HepG2 (cell line): ENCODE results near the gene MIA3. TPM values are rescaled to one million over a fixed set of nuclear protein-coding genes. Genes with fewer than 3 reads are reported as not detected.
A peak's percentile ranks its signal among the peaks of the same experiment; 100 is the strongest.

Experiments used
- CEBPB ChIP-seq: IDR thresholded peaks from 2 replicates; pipeline ENCODE4 v1.6.1; 2011; ENCODE audit warnings: low read depth, low read length, improper control_type of control experiment, borderline replicate concordance
- HNRNPLL ChIP-seq: fragments of 200-400 bp; formaldehyde crosslinking; IDR thresholded peaks from 2 replicates; pipeline ENCODE4 v1.6.1; 2017; ENCODE audit warnings: mild to moderate bottlenecking, low read depth, low read length; ENCODE audit not compliant: poor library complexity, severe bottlenecking
- NFKBIZ ChIP-seq: IDR thresholded peaks from 2 replicates; pipeline ENCODE4 v1.6.1; 2018; ENCODE audit warnings: missing genetic modification reagents, missing compliant biosample characterization
- PRDM4 ChIP-seq: sonication (generic); formaldehyde crosslinking; IDR thresholded peaks from 2 replicates; pipeline ENCODE4 v1.9.0; 2021; ENCODE audit warnings: missing genetic modification reagents, borderline replicate concordance
- ZBTB14 ChIP-seq: sonication (generic); formaldehyde crosslinking; IDR thresholded peaks from 2 replicates; pipeline ENCODE4 v1.4.0; 2020; ENCODE audit warnings: missing genetic modification reagents
- ZHX2 ChIP-seq, 2 experiments: sonication (generic) in 1 of 2; formaldehyde crosslinking in 1 of 2; IDR thresholded peaks; 2 replicates each; pipeline versions ENCODE4 v1.6.1 to v1.9.0; 2014 to 2022; ENCODE audit warnings: antibody characterized with exemption in 1 of 2, borderline replicate concordance in 1 of 2, inconsistent platforms in 1 of 2, low read depth in 1 of 2, missing genetic modification reagents in 1 of 2
- ZNF10 ChIP-seq: sonication (generic); formaldehyde crosslinking; IDR thresholded peaks from 2 replicates; pipeline ENCODE4 v1.4.0; 2020; ENCODE audit warnings: mild to moderate bottlenecking, low read depth, missing genetic modification reagents, borderline replicate concordance
- ZNF20 ChIP-seq: sonication (generic); formaldehyde crosslinking; IDR thresholded peaks from 2 replicates; pipeline ENCODE4 v1.4.0; 2020; ENCODE audit warnings: mild to moderate bottlenecking, moderate library complexity, missing genetic modification reagents
- ZNF510 ChIP-seq: sonication (generic); formaldehyde crosslinking; IDR thresholded peaks from 2 replicates; pipeline ENCODE4 v1.4.0; 2020; ENCODE audit warnings: low read depth, mild to moderate bottlenecking, missing genetic modification reagents
- ZNF660 ChIP-seq: sonication (generic); formaldehyde crosslinking; IDR thresholded peaks from 2 replicates; pipeline ENCODE4 v1.5.1; 2020; ENCODE audit warnings: mild to moderate bottlenecking, low read depth, missing genetic modification reagents, borderline replicate concordance
- ZNF691 ChIP-seq: sonication (generic); formaldehyde crosslinking; IDR thresholded peaks from 2 replicates; pipeline ENCODE4 v1.4.0; 2020; ENCODE audit warnings: missing genetic modification reagents, low read depth, mild to moderate bottlenecking, borderline replicate concordance
- ZNF724P ChIP-seq: sonication (generic); formaldehyde crosslinking; IDR thresholded peaks from 2 replicates; pipeline ENCODE4 v1.8.0; 2022; ENCODE audit warnings: missing genetic modification reagents, borderline replicate concordance
- ZXDC ChIP-seq: sonication (generic); formaldehyde crosslinking; IDR thresholded peaks from 2 replicates; pipeline ENCODE4 v1.5.0; 2020; ENCODE audit warnings: mild to moderate bottlenecking, missing genetic modification reagents
- polyA plus RNA-seq, 8 experiments: library from polyadenylated mRNA; depleted of rRNA in 3 of 8; stranded (reverse) in 7 of 8; unstranded in 1 of 8; fragments of >200 nt; fragmentation: Illumina TruSeq in 4 of 8; extraction: Trizol in 4 of 8; gene quantifications; 2 replicates each; pipeline versions ENCODE4 v1.2.1 to v1.2.3, GENCODE V29; 2011 to 2016; ENCODE audit warnings: low read depth in 4 of 8, missing spikeins in 1 of 8, mixed read lengths in 1 of 8; ENCODE audit not compliant: insufficient read depth in 1 of 8
- total RNA-seq, 5 experiments: library from RNA; depleted of rRNA; stranded (reverse); fragments of >200 nt; fragmentation: Illumina TruSeq; extraction: Trizol; gene quantifications; 2 replicates each; pipeline ENCODE4 v1.2.3, GENCODE V29; 2016; ENCODE audit warnings: low read depth in 1 of 5

The MIA3 gene
- total and polyA plus RNA-seq, 2 of the 13 experiments (the other 11 are each of a cell fraction or from before 2014, with no cell fraction given), result 45.6 to 48.7 TPM

- peak; percentile 82 for TF ChIP-seq ZHX2 (IDR thresholded peaks at IDR 0.05; ENCODE audit: low read depth)
- TF ChIP-seq ZHX2 (CRISPR knock-in tag; IDR thresholded peaks at IDR 0.05; ENCODE audit: borderline replicate concordance), result 0 out of 2 replicates have a peak, but pooled peaks have one; percentile 78
- no peak for TF ChIP-seq PRDM4 (CRISPR knock-in tag)
- TF ChIP-seq ZNF10 (CRISPR knock-in tag), result no peak
- no peak; the same call in 1 of the 2 replicates for TF ChIP-seq ZXDC (CRISPR knock-in tag)
- peak; percentile 84 for TF ChIP-seq HNRNPLL
- 0 out of 2 replicates have a peak, but pooled peaks have one; percentile 12 for TF ChIP-seq ZNF724P (CRISPR knock-in tag)
- no peak for TF ChIP-seq ZNF20 (CRISPR knock-in tag)
- TF ChIP-seq ZNF510, result peak; percentile 72; the same call in 1 of the 2 replicates
- 0 out of 2 replicates have a peak, but pooled peaks have one; percentile 46 for TF ChIP-seq NFKBIZ (CRISPR knock-in tag)
- no peak for TF ChIP-seq ZNF691 (CRISPR knock-in tag)
- no peak for TF ChIP-seq ZBTB14
- no peak for TF ChIP-seq CEBPB
- TF ChIP-seq ZNF660 (CRISPR knock-in tag), result no peak
These were observed 26.2 kb downstream of the MIA3 start (continued) for GRCh38 chr1:222643938-222644635.
